Measurements from ENCODE around the gene NFKBIZ. TPM values are rescaled to one million over a fixed set of nuclear protein-coding genes. Genes with fewer than 3 reads are reported as not detected.
"Not testable (repeated sequence)": the region's sequence is repeated elsewhere in the genome, so short reads cannot be mapped to it uniquely, and the experiment has no call there.

The NFKBIZ gene
- total RNA-seq, 1 donor from 2014 or later = 76.4 TPM

- no peak overlapping the region for H3K4me3 ChIP-seq (ENCODE audit: low read depth, low read length)
- no peaks in the 10 kb centered on the region for H3K27me3 ChIP-seq (ENCODE audit: control insufficient read depth, insufficient read depth, low read length)
- no peak for DNase-seq (ENCODE audit: low read depth)
- H3K36me3 ChIP-seq (ENCODE audit: control insufficient read depth, insufficient read depth, low read length) = peaks cover 6% of the 10 kb centered on the region
- no peak for TF ChIP-seq CTCF (IDR thresholded peaks at IDR 0.05; ENCODE audit: insufficient read depth, low read length, poor library complexity, severe bottlenecking)
Observed at GRCh38 chr3:101861789-101862415, 12.6 kb downstream of the NFKBIZ start.

DNA sequence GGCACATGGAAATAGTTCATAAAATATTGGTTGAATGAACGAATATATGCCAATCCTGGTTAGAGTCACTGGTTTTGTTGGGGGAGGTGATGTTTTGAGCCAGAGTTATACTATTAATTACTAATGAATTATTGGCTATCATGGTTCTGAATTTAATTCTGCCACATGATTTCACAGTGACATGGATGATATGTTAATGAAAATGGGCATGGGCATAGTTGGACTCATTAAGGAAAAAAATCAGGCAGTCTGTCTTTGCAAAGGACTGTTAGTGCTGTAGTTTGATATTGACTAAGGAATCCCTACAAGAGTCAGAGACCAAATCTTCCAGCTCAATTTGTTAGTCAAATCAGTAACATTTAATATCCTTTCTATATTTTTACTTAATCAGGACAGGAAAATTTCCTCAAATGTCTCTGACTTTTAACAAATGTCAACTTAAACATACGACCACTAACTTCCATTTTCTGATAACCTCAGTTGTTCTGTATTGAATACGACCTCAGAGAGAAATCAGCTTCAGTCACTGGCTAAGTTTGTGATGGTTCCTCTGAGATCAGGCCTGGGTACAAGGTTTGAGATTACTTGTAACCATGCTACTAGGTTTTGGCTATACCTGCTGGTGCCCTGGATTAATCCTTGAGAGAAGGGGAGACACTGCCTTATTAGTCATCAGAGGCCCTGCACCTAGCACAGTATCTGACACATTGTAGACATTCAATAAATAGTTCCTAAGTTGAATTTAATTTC, 13.3 kb downstream of the NFKBIZ start:
- no peaks in the 10 kb centered on the region for H3K27me3 ChIP-seq (ENCODE audit: control insufficient read depth, insufficient read depth, low read length)
- no peak for DNase-seq (ENCODE audit: low read depth)
- H3K36me3 ChIP-seq (ENCODE audit: control insufficient read depth, insufficient read depth, low read length) = peaks cover 4% of the 10 kb centered on the region
- no peak overlapping the region for H3K4me3 ChIP-seq (ENCODE audit: low read depth, low read length)
- TF ChIP-seq CTCF (IDR thresholded peaks at IDR 0.05; ENCODE audit: insufficient read depth, low read length, poor library complexity, severe bottlenecking) = no peak

GRCh38 chr3:101864926-101865325, 15.6 kb downstream of the NFKBIZ start:
- not testable (repeated sequence) for DNase-seq (ENCODE audit: low read depth); H3K36me3 ChIP-seq (ENCODE audit: control insufficient read depth, insufficient read depth, low read length); H3K4me3 ChIP-seq (ENCODE audit: low read depth, low read length); H3K27me3 ChIP-seq (ENCODE audit: control insufficient read depth, insufficient read depth, low read length)

DNA sequence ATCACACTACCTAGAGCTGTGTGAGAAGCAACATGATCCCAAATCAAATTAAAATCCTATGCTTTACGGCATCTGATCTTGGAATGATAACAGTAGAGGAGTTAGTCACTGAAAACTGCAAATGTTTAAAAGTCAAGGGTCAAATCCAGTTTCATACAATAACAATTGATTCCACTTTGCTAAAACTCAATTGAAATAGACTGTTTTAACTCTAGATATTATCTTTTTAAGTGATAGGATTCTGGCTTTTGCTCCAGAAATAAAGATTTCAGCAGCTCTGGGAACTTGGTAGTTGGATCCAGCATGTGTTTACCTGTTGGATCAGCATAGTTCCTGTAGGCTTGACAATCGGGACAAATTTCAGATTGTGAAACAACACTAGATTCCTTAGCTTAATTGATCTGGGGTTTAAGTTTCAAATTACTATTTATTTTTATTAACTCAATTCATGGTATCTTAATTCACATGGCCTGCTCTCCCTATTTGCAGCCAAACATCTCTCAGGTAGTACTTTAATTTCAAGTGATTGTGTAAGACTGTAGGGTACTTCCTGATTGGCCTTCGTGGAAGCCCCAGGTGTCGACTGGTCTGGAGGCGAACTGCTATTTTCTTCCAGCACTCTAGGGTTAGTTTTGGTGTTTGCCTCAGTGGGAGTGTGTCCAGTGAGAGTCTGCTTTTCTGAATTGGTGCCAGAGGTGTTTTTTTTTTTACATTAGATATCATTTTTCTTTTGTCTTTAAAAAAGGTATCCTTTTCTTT, 16.6 kb downstream of the NFKBIZ start:
- no peak for TF ChIP-seq CTCF (IDR thresholded peaks at IDR 0.05; ENCODE audit: insufficient read depth, low read length, poor library complexity, severe bottlenecking)
- no peak for DNase-seq (ENCODE audit: low read depth)
- no peak overlapping the region for H3K4me3 ChIP-seq (ENCODE audit: low read depth, low read length)
- H3K36me3 ChIP-seq (ENCODE audit: control insufficient read depth, insufficient read depth, low read length) = peaks cover 4% of the 10 kb centered on the region
- no peaks in the 10 kb centered on the region for H3K27me3 ChIP-seq (ENCODE audit: control insufficient read depth, insufficient read depth, low read length)

GRCh38 chr3:101867511-101867910, 18.2 kb downstream of the NFKBIZ start:
- H3K36me3 ChIP-seq (ENCODE audit: control insufficient read depth, insufficient read depth, low read length) = no peaks in the 10 kb centered on the region
- no peak for DNase-seq (ENCODE audit: low read depth)
- TF ChIP-seq CTCF (IDR thresholded peaks at IDR 0.05; ENCODE audit: insufficient read depth, low read length, poor library complexity, severe bottlenecking) = no peak
- no peaks in the 10 kb centered on the region for H3K27me3 ChIP-seq (ENCODE audit: control insufficient read depth, insufficient read depth, low read length)
- no peak overlapping the region for H3K4me3 ChIP-seq (ENCODE audit: low read depth, low read length)

DNA sequence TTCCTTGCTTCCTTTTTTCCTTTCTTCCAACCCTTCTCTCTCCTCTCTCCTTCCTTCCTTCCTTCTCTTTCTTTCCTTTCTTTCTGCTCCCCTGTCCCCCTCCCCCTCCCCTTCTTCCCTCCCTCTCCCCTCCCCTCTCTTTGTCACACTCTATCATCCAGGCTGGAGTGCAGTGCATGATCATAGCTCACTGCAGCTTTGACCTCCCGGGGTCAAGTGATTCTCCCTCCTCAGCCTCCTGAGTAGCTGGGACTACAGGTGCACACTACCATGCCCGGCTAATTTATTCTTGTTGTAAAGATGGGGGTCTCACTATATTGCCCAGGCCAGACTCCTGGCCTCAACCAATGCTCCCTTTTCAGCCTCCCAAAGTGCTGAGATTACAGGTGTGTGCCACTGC, 18.7 kb downstream of the NFKBIZ start:
- TF ChIP-seq CTCF (IDR thresholded peaks at IDR 0.05; ENCODE audit: insufficient read depth, low read length, poor library complexity, severe bottlenecking) = no peak
- no peaks in the 10 kb centered on the region for H3K36me3 ChIP-seq (ENCODE audit: control insufficient read depth, insufficient read depth, low read length)
- H3K4me3 ChIP-seq (ENCODE audit: low read depth, low read length) = no peak overlapping the region
- DNase-seq (ENCODE audit: low read depth) = no peak
- H3K27me3 ChIP-seq (ENCODE audit: control insufficient read depth, insufficient read depth, low read length) = no peaks in the 10 kb centered on the region
